ENCODE results near the gene MDK.

MDK gene

DNA sequence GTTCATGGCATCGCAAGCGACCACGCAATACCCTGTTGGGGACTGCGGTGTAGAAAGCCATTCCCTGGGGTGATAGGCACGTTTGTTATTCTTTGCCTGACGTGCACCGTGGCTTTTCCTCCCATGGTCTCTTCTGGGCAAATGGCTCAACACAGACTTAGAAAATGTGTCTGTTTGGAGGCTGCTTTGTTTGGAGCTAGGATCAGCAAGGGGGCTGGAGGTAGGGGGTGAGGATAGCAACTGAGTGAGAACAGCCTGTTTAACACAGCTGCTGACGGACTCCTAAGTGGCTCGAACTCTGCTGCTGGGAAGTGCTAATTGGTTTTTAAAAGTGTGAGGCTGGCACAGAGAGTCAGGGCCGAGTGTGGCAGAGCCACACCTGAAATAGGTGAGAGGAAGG lies 26.2 kb downstream of the MDK start:
- no peak for ATAC-seq

- ATAC-seq, result no peak
These were observed 27.0 kb downstream of the MDK start for GRCh38 chr11:46408407-46408986.

GRCh38 chr11:46410021-46410420 lies 28.6 kb downstream of the MDK start:
- no peak for ATAC-seq

DNA sequence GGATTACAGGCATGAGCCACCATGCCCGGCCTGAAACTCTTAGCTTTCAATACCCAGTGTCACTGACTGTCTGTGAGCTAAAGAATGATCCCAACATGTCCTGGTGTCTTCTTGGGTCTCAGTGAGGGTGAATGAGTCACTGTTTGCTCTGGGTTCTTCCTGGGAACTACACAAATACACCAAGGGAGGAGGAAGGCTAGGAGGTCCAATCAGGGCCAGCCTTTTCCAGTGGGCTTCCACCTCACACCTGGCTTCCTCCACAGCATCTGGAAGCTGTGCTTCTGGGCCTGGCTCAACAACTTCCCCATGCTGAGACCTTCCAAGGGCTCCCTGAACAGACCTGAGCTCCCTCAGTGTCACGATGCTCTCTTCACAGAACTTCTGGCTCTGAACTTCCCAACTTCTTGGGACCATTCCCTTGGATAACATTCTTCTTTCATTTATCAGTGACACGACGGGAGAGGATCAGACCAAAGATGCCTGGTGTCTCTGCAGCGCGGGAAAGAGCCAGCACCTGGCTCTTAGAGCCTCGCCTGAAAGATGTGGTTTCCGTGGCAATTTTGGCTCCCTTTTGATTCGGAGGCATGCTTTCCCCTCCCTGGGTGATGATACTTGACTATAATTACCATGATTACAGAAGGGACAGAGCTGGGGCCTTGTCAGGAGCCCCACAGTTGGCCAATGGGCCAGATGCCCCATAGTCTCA lies 32.4 kb downstream of the MDK start:
- ATAC-seq, result no peak

GRCh38 chr11:46414466-46414796 lies 33.0 kb downstream of the MDK start:
- no peak for ATAC-seq

DNA sequence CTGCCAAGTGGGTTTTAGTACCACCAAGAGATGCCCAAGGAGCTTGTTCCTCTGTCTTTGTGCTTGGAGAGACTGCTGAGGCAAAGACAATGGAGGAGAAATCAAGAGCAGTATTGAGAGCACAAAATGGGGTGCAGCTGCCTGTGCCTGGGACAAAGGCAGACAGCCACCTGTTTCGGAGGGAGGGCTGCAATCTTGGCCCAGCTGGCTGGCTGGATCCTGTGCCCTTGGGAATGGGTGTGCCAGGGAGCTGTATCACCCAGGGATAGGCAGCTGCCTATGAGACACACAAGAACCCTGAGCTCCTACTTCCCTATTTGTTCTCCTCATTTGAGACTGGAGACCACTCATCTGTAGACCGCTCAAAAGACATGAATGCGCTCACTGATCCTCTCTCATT lies 33.4 kb downstream of the MDK start:
- no peak for ATAC-seq

DNA sequence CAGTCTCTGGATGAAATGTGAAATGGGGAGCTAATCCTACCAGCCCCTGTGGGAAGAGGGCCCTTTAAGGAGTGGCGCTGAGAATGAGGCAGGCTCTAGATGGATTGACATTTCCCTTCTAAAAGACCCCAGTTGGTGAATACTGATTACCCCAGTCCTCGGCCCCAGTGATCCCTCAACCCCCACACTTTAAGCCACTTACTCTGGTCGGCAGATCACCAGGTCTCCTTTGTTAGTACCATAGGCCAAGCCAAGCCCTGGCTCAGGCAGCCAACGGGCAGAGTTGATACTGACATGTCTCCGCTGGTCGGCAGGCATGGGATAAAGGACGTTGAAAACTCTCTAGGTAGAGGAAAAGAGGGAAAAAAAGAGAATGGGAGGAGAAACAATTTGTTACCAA lies 36.2 kb downstream of the MDK start:
- no peak for ATAC-seq

DNA sequence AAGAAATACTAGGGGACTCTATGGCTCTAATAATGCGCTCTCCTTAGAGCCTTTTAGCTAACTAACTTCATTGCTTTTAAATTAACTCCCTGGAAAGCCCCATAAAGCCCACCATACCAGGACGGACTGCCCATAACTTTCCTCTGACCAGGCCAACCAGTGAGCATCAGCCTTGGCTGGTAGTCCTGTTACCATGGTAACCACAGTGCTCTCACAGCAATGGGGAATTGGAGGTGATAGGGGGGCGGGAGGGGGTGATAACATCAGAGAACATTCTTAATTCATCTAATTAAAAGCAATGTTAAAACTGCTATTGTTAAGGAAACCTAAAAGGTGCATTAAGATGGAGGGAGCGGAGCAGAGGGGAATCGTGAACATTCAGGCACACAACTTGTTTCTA lies 37.3 kb downstream of the MDK start:
- no peak for ATAC-seq

DNA sequence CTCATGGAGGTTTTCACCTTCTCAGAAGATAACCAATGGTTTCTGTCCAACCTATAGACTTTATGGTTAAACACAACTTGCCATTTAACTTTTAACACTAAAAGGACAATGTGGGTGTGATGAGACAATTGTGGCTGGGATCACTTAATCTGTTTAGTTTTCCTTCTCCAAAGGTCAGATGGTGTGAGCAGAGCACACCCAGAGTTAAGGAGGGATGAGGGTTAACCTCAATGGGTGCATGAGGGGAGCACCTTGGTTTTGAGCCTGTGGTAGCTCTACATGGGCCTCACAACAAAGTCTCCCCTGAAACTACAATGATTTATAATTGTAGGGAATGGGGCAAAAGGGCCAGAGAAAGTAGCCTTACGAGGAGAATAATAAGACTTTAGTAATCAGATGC lies 39.0 kb downstream of the MDK start:
- ATAC-seq, result no peak

DNA sequence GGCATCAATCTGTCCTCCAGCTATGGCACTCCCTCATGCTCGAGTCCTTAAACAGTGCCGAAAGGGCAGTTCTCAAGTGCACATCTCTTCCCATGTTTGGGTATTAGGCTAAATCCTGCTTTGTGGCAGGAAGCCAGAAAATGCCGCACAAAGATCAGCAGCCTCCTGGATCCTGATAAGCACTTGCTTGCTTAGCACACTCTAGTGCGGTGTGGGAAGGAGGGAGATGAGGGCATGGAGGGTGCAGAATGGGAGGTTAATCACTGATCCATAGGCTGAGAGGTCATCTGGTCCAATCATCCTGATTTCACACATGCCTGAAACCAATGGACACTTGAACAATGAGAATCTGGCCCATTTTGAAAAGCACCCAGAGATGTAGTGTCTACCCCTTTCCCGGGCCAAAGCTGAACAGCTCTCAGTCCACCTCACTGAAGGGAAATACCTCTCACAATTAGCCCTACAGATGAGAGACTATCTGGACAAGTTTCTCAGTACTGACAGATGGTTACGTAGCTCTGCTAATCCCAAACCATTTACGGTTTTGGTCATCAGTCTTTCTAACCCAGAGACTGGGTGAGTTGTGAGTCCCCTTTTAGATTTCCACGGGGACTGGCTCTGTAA lies 39.9 kb downstream of the MDK start:
- ATAC-seq, result no peak

DNA sequence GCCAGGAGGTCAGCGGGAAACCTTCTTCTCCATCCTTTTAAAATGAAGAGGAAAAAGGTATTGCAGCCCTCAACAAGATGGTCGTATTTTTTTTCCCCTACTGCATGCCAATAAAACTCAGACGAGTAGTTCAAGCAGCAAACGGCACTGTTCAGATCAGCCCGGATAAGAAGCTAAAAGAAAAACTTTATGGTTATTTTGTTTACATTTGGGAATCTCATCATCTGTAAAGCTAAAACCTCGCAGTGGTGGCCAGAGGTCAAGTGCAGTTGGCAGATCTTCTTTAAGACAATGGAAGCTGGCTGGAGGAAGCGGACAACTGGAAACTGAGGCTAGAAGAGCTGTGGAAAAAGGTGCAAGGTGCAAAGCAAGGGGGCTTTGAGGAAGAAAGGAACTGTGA lies 41.1 kb downstream of the MDK start:
- no peak for ATAC-seq

DNA sequence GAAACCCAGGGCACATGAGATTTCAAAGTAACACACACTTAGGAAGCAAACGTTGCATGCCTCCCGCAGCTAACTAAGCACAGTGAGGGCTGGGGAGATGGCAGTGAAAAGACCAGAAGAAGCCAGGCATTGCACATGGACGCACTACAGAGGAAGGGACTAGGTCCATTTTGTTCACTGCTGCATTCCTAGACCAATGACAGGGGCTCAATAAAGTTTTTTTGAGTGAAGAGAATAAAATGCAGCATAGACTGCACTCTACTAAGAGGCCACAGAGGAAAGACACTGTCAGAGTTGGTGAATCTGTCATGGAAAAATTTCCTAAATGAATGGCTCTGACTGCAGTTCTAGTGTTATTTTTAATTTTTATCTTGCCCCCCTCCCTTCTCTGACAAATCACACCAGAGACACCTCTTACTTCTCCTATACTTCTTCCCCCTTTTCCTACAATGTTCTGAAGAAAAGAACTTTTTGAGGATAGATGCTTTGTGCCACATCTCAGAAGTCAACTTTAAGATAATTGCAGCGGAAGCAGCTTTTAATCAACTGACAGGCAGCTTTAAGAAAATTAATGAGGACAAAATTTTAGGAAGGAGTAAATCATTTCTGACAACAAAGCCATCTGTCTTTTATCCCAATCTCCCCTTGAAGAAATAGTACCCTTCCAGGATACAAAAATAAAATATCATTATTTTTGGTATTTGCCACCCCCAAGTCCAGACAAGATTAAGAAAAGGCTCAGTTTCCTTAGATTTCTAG lies 44.9 kb downstream of the MDK start:
- no peak for ATAC-seq

DNA sequence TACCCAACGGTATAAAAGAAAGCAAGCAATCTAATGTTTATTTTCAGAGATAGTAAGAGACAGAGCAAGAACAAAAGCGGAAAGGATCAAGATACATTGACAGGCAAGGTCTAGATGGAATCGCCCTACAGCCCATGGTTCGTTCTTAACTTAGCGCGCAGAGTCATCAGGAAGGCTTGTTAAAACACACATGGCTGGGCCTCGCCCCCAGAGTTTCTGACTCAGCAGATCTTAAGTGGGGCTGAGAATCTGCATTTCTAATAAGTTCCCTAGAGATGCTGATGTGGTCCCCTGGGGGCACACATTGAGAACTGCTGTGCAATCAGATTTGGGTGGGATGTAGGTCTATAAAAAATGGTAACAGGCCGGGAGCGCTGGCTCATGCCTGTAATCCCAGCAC lies 45.9 kb downstream of the MDK start:
- ATAC-seq, result no peak

DNA sequence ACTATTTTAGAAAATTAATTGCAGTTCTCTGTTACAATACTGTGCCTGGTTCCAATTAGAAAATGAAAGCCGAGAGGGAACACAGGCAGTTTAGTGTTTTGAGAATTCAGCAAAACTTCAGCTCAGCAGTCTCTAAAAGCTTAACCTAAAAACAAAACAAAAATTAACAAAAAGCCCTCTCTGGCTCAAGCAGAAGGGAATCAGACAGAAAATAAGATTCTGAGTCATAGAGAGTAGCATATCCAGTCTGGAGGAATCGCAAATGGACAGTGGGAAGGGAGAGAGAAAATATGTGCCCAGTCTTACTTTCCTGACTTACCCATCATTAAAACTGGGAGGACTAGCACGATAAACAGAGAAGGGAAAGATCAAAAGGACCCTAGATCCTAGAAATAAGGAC lies 48.2 kb downstream of the MDK start:
- ATAC-seq, result no peak

GRCh38 chr11:46431211-46431610 lies 49.7 kb downstream of the MDK start:
- ATAC-seq, result no peak
